PC-3 (cell line): ENCODE measurements around the gene FAM180B.

Experiments
- CTCF ChIP-seq: fragments of 300-600 bp; sonication (generic); conservative IDR thresholded peaks from 2 replicates; pipeline ENCODE4 v1.5.1; 2017; ENCODE audit warnings: antibody characterized with exemption, low read depth, mild to moderate bottlenecking, low read length
- EZH2 ChIP-seq: fragments of 300-600 bp; sonication (generic); IDR thresholded peaks from one replicate; pipeline ENCODE4 v1.6.1; 2017; ENCODE audit warnings: antibody characterized with exemption, mild to moderate bottlenecking, low read length; ENCODE audit not compliant: unreplicated experiment

- TF ChIP-seq EZH2: no peak
- TF ChIP-seq CTCF: no peak
Observed at GRCh38 chr11:47558695-47559094, 27.8 kb upstream of the FAM180B start.
